ENCODE data around the gene PTRH1.

DNA sequence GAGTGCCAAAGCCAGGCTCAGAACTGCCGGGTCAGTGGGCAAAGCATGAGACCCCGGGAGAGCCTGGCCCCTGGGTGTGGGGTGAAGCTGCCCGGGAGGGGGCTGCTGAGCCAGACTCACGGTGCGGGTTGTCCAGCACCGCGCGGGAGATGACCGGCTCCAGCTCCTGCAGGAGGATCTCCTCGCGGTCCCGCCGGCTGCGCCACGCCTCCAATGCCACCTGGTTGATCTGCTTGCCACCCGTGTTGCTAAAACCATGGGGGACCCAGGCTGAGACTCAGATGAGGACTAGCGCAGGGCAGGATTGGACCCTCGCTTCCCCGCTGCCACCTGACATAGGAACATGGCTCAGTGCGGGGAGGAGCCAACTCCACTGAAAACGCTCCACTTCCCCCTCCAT, 17.0 kb upstream of the PTRH1 start:
- TF ChIP-seq, protein P1, sequence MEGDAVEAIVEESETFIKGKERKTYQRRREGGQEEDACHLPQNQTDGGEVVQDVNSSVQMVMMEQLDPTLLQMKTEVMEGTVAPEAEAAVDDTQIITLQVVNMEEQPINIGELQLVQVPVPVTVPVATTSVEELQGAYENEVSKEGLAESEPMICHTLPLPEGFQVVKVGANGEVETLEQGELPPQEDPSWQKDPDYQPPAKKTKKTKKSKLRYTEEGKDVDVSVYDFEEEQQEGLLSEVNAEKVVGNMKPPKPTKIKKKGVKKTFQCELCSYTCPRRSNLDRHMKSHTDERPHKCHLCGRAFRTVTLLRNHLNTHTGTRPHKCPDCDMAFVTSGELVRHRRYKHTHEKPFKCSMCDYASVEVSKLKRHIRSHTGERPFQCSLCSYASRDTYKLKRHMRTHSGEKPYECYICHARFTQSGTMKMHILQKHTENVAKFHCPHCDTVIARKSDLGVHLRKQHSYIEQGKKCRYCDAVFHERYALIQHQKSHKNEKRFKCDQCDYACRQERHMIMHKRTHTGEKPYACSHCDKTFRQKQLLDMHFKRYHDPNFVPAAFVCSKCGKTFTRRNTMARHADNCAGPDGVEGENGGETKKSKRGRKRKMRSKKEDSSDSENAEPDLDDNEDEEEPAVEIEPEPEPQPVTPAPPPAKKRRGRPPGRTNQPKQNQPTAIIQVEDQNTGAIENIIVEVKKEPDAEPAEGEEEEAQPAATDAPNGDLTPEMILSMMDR (IDR thresholded peaks at IDR 0.05), result no peak
- no peak for TF ChIP-seq POLR2A (IDR thresholded peaks at IDR 0.05)
- TF ChIP-seq POLR2AphosphoS5 (IDR thresholded peaks at IDR 0.05), result no peak
- no peak for TF ChIP-seq EP300 (IDR thresholded peaks at IDR 0.05)

Measured in stomach (tissue), 4 donors.